Fibroblast of gingiva (primary cell): ENCODE results near the gene MAP7.
"Not testable (repeated sequence)": the region's sequence is repeated elsewhere in the genome, so short reads cannot be mapped to it uniquely, and the experiment has no call there.

Source experiments
- DNase-seq: peaks from one replicate; pipeline ENCODE4 v3.0.0-alpha.2; 2011; ENCODE audit warnings: low read depth

Gene MAP7

GRCh38 chr6:136550330-136551071 lies at the start of gene MAP7:
MAP7 (minus strand) TSS chr6:136550422; CDS start chr6:136550408, 14 bp downstream.
- DNase-seq, result no peak

GRCh38 chr6:136599329-136600011 lies 49.2 kb upstream of the MAP7 start:
- peak; percentile 64 for DNase-seq

GRCh38 chr6:136598048-136598447 lies 47.8 kb upstream of the MAP7 start:
- DNase-seq, result no peak

GRCh38 chr6:136594671-136595070 lies 44.4 kb upstream of the MAP7 start:
- no peak for DNase-seq

- DNase-seq, result peak; percentile 98
Measured at GRCh38 chr6:136593748-136594490, 43.7 kb upstream of the MAP7 start.

- peak; percentile 66 for DNase-seq
Measured at GRCh38 chr6:136592930-136593673, 42.9 kb upstream of the MAP7 start.

GRCh38 chr6:136591617-136592016 lies 41.4 kb upstream of the MAP7 start:
- DNase-seq, result no peak

- DNase-seq, result not testable (repeated sequence)
Measured at GRCh38 chr6:136590846-136591245, 40.6 kb upstream of the MAP7 start.

- DNase-seq, result no peak
Measured at GRCh38 chr6:136587527-136587926, 37.3 kb upstream of the MAP7 start.

- DNase-seq, result peak; percentile 95
Measured at GRCh38 chr6:136586295-136586694, 36.1 kb upstream of the MAP7 start.

GRCh38 chr6:136585523-136585922 lies 35.3 kb upstream of the MAP7 start:
- not testable (repeated sequence) for DNase-seq

- DNase-seq, result not testable (repeated sequence)
Measured at GRCh38 chr6:136584290-136584689, 34.1 kb upstream of the MAP7 start.

GRCh38 chr6:136582711-136583471 lies 32.7 kb upstream of the MAP7 start:
- peak; percentile 93 for DNase-seq

GRCh38 chr6:136579800-136580199 lies 29.6 kb upstream of the MAP7 start:
- peak; percentile 53 for DNase-seq

- no peak for DNase-seq
Measured at GRCh38 chr6:136576821-136577220, 26.6 kb upstream of the MAP7 start.

GRCh38 chr6:136571496-136571895 lies 21.3 kb upstream of the MAP7 start:
- no peak for DNase-seq

GRCh38 chr6:136571065-136571464 lies 20.8 kb upstream of the MAP7 start:
- DNase-seq, result no peak

GRCh38 chr6:136568129-136568528 lies 17.9 kb upstream of the MAP7 start:
- DNase-seq, result no peak

- DNase-seq, result no peak
Measured at GRCh38 chr6:136567688-136568087, 17.5 kb upstream of the MAP7 start.

- DNase-seq, result no peak
Measured at GRCh38 chr6:136566851-136567250, 16.6 kb upstream of the MAP7 start.

- no peak for DNase-seq
Measured at GRCh38 chr6:136566007-136566487, 15.8 kb upstream of the MAP7 start.
